ENCODE measurements around the gene TMBIM6. TPM values are rescaled to one million over a fixed set of nuclear protein-coding genes. Genes with fewer than 3 reads are reported as not detected.

The TMBIM6 gene
- total RNA-seq, 4 donors from 2014 or later, result 292 to 468 (median 377) TPM

GRCh38 chr12:49789992-49790391 lies 48.6 kb downstream of the TMBIM6 start:
- TF ChIP-seq, protein P1, sequence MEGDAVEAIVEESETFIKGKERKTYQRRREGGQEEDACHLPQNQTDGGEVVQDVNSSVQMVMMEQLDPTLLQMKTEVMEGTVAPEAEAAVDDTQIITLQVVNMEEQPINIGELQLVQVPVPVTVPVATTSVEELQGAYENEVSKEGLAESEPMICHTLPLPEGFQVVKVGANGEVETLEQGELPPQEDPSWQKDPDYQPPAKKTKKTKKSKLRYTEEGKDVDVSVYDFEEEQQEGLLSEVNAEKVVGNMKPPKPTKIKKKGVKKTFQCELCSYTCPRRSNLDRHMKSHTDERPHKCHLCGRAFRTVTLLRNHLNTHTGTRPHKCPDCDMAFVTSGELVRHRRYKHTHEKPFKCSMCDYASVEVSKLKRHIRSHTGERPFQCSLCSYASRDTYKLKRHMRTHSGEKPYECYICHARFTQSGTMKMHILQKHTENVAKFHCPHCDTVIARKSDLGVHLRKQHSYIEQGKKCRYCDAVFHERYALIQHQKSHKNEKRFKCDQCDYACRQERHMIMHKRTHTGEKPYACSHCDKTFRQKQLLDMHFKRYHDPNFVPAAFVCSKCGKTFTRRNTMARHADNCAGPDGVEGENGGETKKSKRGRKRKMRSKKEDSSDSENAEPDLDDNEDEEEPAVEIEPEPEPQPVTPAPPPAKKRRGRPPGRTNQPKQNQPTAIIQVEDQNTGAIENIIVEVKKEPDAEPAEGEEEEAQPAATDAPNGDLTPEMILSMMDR (IDR thresholded peaks at IDR 0.05), result no peak
- TF ChIP-seq POLR2AphosphoS5 (IDR thresholded peaks at IDR 0.05) (no peak), EP300 (IDR thresholded peaks at IDR 0.05) (no peak), POLR2A (IDR thresholded peaks at IDR 0.05) (no peak)
- no peak for DNase-seq (ENCODE audit: low spot score in 2 of 2)
- Histone ChIP-seq H3K27me3 (no peaks in the 10 kb centered on the region), H3K4me3 (no peak overlapping the region), H3K36me3 (peaks cover 13% of the 10 kb centered on the region), H3K27ac (no peak overlapping the region), H3K9me3 (no peaks in the 10 kb centered on the region), H3K4me1 (no peaks in the 10 kb centered on the region)
- WGBS, result 87% methylated on average over 3 of the region's 3 CpGs

DNA sequence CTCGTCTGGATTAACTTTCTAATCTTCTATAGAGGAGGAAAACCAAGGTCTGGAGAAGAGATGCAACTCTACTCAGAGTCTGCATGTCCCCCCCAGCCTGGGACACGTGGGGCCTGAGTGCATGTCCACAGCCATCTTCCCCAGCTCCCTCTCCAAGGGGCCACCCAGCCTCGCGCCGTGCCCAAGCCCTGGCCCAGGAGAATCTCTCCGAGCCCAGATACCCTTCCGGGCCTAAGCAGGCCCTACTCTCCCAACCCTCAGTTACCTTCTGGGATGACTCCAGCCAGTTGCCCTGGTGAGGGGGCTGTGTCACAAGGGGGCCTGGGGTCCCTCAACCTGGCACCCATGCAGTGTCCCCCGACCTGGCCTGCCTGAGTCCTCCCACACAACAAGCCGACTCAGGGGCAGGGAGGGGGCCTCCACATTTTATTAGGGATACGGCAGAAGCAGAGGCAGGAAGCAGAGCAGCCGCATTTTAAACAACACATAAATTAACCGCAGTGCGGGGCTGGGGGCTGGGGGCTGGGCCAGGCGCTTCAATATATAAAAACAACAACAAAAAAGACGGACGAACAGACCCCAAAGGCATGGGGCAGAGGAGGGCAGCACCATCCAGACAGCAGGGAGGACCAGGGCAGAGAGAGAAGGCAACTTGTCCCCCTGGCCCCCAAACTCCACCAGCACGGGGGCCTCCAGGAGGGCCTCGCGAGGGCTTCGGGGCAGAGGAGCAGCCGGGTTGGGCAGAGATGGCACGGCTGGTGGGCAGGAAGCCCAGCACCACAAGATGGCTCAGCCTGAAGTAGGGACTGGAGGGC lies 49.6 kb downstream of the TMBIM6 start:
- no peak overlapping the region for H3K4me3 ChIP-seq
- H3K4me1 ChIP-seq, result no peaks in the 10 kb centered on the region
- H3K9me3 ChIP-seq, result no peaks in the 10 kb centered on the region
- H3K27ac ChIP-seq, result no peak overlapping the region
- WGBS, result 80% methylated on average over 21 of the region's 22 CpGs
- H3K36me3 ChIP-seq, result peaks cover 19% of the 10 kb centered on the region
- H3K27me3 ChIP-seq, result no peaks in the 10 kb centered on the region
- no peak for TF ChIP-seq EP300 (IDR thresholded peaks at IDR 0.05)
- TF ChIP-seq POLR2AphosphoS5 (IDR thresholded peaks at IDR 0.05), result no peak
- TF ChIP-seq POLR2A (IDR thresholded peaks at IDR 0.05), result no peak
- TF ChIP-seq, protein P1 (IDR thresholded peaks at IDR 0.05), result no peak
- no peak for DNase-seq (ENCODE audit: low spot score in 2 of 2)

GRCh38 chr12:49791700-49792099 lies 50.3 kb downstream of the TMBIM6 start:
- TF ChIP-seq POLR2AphosphoS5 (IDR thresholded peaks at IDR 0.05) (no peak), EP300 (IDR thresholded peaks at IDR 0.05) (no peak), POLR2A (IDR thresholded peaks at IDR 0.05) (no peak)
- TF ChIP-seq, protein P1 (IDR thresholded peaks at IDR 0.05), result no peak
- H3K36me3 ChIP-seq, result peaks cover 26% of the 10 kb centered on the region
- no peaks in the 10 kb centered on the region for H3K27me3 ChIP-seq
- H3K4me1 ChIP-seq, result no peaks in the 10 kb centered on the region
- no peak overlapping the region for H3K27ac ChIP-seq
- no peak overlapping the region for H3K4me3 ChIP-seq
- WGBS, result 91% methylated on average over 10 of the region's 23 CpGs
- no peak for DNase-seq (ENCODE audit: low spot score in 2 of 2)
- H3K9me3 ChIP-seq, result no peaks in the 10 kb centered on the region

GRCh38 chr12:49792181-49792970 lies 51.0 kb downstream of the TMBIM6 start:
- WGBS, result no CpG with 5 or more reads among the region's 20 CpGs
- H3K36me3 ChIP-seq, result peaks cover 33% of the 10 kb centered on the region
- no peak for DNase-seq (ENCODE audit: low spot score in 2 of 2)
- H3K9me3 ChIP-seq, result no peaks in the 10 kb centered on the region
- no peaks in the 10 kb centered on the region for H3K27me3 ChIP-seq
- no peaks in the 10 kb centered on the region for H3K4me1 ChIP-seq
- TF ChIP-seq EP300 (IDR thresholded peaks at IDR 0.05) (no peak), POLR2AphosphoS5 (IDR thresholded peaks at IDR 0.05) (no peak), POLR2A (IDR thresholded peaks at IDR 0.05) (no peak)
- TF ChIP-seq, protein P1 (IDR thresholded peaks at IDR 0.05), result no peak
- no peak overlapping the region for H3K4me3 ChIP-seq
- no peak overlapping the region for H3K27ac ChIP-seq
